ENCODE results near the gene PABPC1L. TPM values are rescaled to one million over a fixed set of nuclear protein-coding genes. Genes with fewer than 3 reads are reported as not detected.

PABPC1L gene
- total and polyA plus RNA-seq, 2 of the 13 experiments (the other 11 are each of a cell fraction or from before 2014, with no cell fraction given), result 30.8 to 252 TPM

DNA sequence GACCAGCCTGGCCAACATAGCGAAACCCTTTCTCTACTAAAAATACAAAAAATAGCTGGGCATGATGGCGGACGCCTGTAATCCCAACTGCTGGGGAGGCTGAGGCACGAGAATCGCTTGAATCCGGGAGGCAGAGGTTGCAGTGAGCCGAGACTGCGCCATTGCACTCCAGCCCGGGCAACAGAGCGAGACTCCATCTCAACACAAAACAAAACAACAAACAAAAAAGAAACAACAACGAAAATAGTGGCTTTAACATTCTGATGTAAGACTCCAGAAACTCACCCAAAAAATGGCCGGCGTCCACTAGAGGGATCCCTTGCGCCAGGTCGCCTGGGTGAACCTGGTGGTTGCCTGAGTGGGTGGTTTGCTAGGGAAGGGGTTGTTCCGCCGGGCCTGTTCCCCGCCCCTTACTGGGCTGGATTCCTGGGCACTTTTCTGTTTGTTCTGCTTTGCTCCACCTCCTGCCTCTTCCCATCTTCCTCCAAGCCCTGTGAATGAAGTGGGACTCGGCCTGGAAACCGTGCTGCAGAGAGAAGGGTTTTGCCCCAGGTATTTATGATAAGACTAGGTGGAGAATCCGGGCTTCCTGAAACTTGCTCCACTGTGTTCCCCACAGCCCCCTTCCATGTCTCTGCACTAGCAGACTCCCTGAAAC lies 1.5 kb downstream of the PABPC1L start (continued):
- TF ChIP-seq, protein P1, sequence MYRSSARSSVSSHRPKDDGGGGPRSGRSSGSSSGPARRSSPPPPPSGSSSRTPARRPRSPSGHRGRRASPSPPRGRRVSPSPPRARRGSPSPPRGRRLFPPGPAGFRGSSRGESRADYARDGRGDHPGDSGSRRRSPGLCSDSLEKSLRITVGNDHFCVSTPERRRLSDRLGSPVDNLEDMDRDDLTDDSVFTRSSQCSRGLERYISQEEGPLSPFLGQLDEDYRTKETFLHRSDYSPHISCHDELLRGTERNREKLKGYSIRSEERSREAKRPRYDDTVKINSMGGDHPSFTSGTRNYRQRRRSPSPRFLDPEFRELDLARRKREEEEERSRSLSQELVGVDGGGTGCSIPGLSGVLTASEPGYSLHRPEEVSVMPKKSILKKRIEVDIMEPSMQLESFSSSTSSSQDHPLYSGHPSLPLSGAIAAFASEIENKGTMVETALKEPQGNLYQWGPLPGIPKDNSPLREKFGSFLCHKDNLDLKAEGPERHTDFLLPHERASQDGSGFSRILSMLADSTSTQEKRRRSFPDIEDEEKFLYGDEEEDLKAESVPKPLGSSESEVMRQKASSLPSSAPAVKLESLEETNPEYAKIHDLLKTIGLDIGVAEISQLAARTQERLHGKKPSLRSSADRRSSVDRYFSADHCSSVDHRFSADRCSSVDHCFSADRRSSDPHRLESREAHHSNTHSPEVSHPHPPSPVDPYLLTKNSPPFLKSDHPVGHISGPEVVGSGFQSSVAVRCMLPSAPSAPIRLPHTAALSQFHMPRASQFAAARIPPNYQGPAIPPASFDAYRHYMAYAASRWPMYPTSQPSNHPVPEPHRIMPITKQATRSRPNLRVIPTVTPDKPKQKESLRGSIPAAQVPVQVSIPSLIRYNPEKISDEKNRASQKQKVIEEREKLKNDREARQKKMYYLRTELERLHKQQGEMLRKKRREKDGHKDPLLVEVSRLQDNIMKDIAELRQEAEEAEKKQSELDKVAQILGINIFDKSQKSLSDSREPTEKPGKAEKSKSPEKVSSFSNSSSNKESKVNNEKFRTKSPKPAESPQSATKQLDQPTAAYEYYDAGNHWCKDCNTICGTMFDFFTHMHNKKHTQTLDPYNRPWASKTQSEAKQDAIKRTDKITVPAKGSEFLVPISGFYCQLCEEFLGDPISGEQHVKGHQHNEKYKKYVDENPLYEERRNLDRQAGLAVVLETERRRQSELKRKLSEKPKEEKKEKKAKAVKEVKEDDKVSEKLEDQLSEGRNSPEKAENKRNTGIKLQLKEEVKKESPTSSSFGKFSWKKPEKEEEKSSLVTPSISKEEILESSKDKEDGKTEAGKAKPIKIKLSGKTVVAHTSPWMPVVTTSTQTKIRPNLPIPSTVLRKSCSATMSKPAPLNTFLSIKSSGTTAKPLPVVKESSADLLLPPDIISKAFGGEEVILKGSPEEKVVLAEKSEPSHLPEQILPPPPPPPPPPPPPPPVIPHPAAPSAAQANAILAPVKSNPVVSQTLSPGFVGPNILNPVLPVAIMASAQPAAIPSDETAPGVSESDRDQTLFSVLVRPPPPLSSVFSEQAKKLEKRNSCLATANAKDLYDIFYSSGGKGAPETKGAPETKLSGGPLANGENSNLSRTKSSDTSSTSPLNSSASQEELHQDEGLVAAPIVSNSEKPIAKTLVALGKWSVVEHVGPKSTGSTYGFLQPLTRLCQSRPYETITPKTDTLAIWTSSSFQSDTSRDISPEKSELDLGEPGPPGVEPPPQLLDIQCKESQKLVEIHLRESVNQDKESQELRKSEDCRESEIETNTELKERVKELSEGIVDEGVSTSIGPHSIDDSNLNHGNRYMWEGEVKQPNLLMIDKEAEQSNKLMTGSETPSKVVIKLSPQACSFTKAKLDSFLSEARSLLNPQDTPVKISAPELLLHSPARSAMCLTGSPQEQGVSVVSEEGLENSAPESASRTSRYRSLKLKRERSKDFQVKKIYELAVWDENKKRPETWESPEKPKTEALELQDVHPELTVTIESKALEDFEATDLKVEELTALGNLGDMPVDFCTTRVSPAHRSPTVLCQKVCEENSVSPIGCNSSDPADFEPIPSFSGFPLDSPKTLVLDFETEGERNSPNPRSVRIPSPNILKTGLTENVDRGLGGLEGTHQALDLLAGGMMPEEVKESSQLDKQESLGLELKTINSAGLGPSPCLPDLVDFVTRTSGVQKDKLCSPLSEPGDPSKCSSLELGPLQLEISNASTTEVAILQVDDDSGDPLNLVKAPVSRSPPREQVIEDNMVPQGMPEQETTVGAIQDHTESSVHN (CRISPR knock-in tag; IDR thresholded peaks at IDR 0.05), result no peak
- peak; percentile 89 for TF ChIP-seq KLF12 (CRISPR knock-in tag; IDR thresholded peaks at IDR 0.05; ENCODE audit: borderline replicate concordance)
- TF ChIP-seq ZFP90 (CRISPR knock-in tag; IDR thresholded peaks at IDR 0.05; ENCODE audit: borderline replicate concordance), result peak; percentile 90; the same call in 1 of the 2 replicates
- TF ChIP-seq, protein P2, sequence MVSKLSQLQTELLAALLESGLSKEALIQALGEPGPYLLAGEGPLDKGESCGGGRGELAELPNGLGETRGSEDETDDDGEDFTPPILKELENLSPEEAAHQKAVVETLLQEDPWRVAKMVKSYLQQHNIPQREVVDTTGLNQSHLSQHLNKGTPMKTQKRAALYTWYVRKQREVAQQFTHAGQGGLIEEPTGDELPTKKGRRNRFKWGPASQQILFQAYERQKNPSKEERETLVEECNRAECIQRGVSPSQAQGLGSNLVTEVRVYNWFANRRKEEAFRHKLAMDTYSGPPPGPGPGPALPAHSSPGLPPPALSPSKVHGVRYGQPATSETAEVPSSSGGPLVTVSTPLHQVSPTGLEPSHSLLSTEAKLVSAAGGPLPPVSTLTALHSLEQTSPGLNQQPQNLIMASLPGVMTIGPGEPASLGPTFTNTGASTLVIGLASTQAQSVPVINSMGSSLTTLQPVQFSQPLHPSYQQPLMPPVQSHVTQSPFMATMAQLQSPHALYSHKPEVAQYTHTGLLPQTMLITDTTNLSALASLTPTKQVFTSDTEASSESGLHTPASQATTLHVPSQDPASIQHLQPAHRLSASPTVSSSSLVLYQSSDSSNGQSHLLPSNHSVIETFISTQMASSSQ (IDR thresholded peaks at IDR 0.05; ENCODE audit: low read depth), result no peak
- TF ChIP-seq, protein P2 (CRISPR knock-in tag; IDR thresholded peaks at IDR 0.05; ENCODE audit: borderline replicate concordance), result peak; percentile 5; the same call in 1 of the 2 replicates
- no peak for TF ChIP-seq ZC3H13 (CRISPR knock-in tag; IDR thresholded peaks at IDR 0.05)
- TF ChIP-seq ZNF878 (CRISPR knock-in tag; IDR thresholded peaks at IDR 0.05), result peak; percentile 92
- TF ChIP-seq ZNF674 (CRISPR knock-in tag; IDR thresholded peaks at IDR 0.05; ENCODE audit: low read depth), result no peak
- TF ChIP-seq, protein P3, sequence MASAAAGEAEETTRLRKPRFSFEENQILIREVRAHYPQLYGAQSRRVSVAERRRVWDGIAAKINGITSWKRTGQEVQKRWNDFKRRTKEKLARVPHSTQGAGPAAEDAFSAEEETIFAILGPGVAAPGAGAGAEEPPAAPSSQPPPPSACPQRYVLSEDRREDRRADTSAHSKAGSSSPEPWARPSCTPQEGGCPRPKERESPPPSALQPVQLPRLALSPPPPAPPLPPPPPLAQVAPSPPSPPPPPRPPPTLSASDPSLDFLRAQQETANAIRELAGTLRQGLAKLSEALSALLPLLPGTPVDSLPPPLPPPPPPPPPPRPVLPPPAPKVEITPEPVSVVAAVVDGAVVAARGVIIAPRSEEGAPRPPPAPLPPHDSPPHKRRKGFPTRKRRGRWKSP (CRISPR knock-in tag; IDR thresholded peaks at IDR 0.05), result peak; percentile 89
- no peak for TF ChIP-seq ZSCAN22 (CRISPR knock-in tag; IDR thresholded peaks at IDR 0.05)
- TF ChIP-seq, protein P4, sequence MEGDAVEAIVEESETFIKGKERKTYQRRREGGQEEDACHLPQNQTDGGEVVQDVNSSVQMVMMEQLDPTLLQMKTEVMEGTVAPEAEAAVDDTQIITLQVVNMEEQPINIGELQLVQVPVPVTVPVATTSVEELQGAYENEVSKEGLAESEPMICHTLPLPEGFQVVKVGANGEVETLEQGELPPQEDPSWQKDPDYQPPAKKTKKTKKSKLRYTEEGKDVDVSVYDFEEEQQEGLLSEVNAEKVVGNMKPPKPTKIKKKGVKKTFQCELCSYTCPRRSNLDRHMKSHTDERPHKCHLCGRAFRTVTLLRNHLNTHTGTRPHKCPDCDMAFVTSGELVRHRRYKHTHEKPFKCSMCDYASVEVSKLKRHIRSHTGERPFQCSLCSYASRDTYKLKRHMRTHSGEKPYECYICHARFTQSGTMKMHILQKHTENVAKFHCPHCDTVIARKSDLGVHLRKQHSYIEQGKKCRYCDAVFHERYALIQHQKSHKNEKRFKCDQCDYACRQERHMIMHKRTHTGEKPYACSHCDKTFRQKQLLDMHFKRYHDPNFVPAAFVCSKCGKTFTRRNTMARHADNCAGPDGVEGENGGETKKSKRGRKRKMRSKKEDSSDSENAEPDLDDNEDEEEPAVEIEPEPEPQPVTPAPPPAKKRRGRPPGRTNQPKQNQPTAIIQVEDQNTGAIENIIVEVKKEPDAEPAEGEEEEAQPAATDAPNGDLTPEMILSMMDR (CRISPR knock-in tag; IDR thresholded peaks at IDR 0.05), result peak; percentile 95
- TF ChIP-seq ZNF839 (CRISPR knock-in tag; IDR thresholded peaks at IDR 0.05; ENCODE audit: borderline replicate concordance), result no peak
- TF ChIP-seq ZNF264 (CRISPR knock-in tag; IDR thresholded peaks at IDR 0.05), result peak; percentile 92

Data from HepG2 (cell line).